Measurements from ENCODE around the gene ACSS3.

The ACSS3 gene

GRCh38 chr12:81222846-81223592, 145.1 kb downstream of the ACSS3 start:
- DNase-seq (ENCODE audit: low read depth in 2 of 2), result no peak

- no peak for DNase-seq (ENCODE audit: low read depth in 2 of 2)
Measured at GRCh38 chr12:81224626-81225025, 146.7 kb downstream of the ACSS3 start.

- no peak for DNase-seq (ENCODE audit: low read depth in 2 of 2)
Measured at GRCh38 chr12:81229759-81230158, 151.9 kb downstream of the ACSS3 start.

- DNase-seq (ENCODE audit: low read depth in 2 of 2), result no peak
Measured at GRCh38 chr12:81231574-81232368, 153.9 kb downstream of the ACSS3 start.

- DNase-seq (ENCODE audit: low read depth in 2 of 2), result no peak
Measured at GRCh38 chr12:81245458-81245857, 167.6 kb downstream of the ACSS3 start.

- DNase-seq (ENCODE audit: low read depth in 2 of 2), result no peak
Measured at GRCh38 chr12:81245907-81246570, 168.2 kb downstream of the ACSS3 start.

- DNase-seq (ENCODE audit: low read depth in 2 of 2), result no peak
Measured at GRCh38 chr12:81249976-81250375, 172.1 kb downstream of the ACSS3 start.

GRCh38 chr12:81252228-81252627, 174.3 kb downstream of the ACSS3 start:
- no peak for DNase-seq (ENCODE audit: low read depth in 2 of 2)

GRCh38 chr12:81253360-81253759, 175.5 kb downstream of the ACSS3 start:
- no peak for DNase-seq (ENCODE audit: low read depth in 2 of 2)

GRCh38 chr12:81255456-81255855, 177.6 kb downstream of the ACSS3 start:
- no peak for DNase-seq (ENCODE audit: low read depth in 2 of 2)

GRCh38 chr12:81255947-81256346, 178.1 kb downstream of the ACSS3 start:
- no peak for DNase-seq (ENCODE audit: low read depth in 2 of 2)

- no peak for DNase-seq (ENCODE audit: low read depth in 2 of 2)
Measured at GRCh38 chr12:81257947-81258551, 180.2 kb downstream of the ACSS3 start.

- no peak for DNase-seq (ENCODE audit: low read depth in 2 of 2)
Measured at GRCh38 chr12:81259360-81259759, 181.5 kb downstream of the ACSS3 start.

GRCh38 chr12:81261508-81262207, 183.8 kb downstream of the ACSS3 start:
- DNase-seq (ENCODE audit: low read depth in 2 of 2), result no peak

GRCh38 chr12:81263072-81263471, 185.2 kb downstream of the ACSS3 start:
- no peak for DNase-seq (ENCODE audit: low read depth in 2 of 2)

- no peak for DNase-seq (ENCODE audit: low read depth in 2 of 2)
Measured at GRCh38 chr12:81270385-81270784, 192.5 kb downstream of the ACSS3 start.

GRCh38 chr12:81274637-81275529, 197.0 kb downstream of the ACSS3 start:
- no peak for DNase-seq (ENCODE audit: low read depth in 2 of 2)

- no peak for DNase-seq (ENCODE audit: low read depth in 2 of 2)
Measured at GRCh38 chr12:81284137-81284536, 206.3 kb downstream of the ACSS3 start.

- no peak for DNase-seq (ENCODE audit: low read depth in 2 of 2)
Measured at GRCh38 chr12:81288651-81289050, 210.8 kb downstream of the ACSS3 start.

Measured in stimulated activated CD4-positive, alpha-beta T cell treated with anti-CD3 and anti-CD28 coated beads, Interleukin-1b, Interleukin-23, amount 100 ng/mL, for 4 hours (primary cell).